Measurements from ENCODE around the gene SURF4.

DNA sequence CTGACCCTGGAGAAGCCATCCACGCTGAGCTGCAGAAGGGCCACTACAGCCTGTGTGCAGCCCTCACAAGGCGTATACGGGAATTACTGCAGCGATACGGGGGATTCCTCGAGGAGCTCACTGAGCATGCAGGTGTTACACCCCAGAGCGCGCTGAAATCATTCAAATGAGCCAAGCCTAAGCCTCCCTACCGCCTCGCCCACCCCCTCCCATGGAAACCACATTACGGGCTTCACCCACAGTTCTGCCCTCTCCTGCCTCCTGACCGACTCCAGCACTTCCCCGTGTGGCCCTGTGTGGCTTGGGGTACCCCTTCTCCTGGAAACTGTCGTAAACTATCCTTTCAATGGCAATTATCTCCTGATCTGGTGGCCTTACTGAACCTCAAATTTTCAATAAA is 53.2 kb downstream of the SURF4 start:
- TF ChIP-seq, protein P1, sequence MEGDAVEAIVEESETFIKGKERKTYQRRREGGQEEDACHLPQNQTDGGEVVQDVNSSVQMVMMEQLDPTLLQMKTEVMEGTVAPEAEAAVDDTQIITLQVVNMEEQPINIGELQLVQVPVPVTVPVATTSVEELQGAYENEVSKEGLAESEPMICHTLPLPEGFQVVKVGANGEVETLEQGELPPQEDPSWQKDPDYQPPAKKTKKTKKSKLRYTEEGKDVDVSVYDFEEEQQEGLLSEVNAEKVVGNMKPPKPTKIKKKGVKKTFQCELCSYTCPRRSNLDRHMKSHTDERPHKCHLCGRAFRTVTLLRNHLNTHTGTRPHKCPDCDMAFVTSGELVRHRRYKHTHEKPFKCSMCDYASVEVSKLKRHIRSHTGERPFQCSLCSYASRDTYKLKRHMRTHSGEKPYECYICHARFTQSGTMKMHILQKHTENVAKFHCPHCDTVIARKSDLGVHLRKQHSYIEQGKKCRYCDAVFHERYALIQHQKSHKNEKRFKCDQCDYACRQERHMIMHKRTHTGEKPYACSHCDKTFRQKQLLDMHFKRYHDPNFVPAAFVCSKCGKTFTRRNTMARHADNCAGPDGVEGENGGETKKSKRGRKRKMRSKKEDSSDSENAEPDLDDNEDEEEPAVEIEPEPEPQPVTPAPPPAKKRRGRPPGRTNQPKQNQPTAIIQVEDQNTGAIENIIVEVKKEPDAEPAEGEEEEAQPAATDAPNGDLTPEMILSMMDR (IDR thresholded peaks at IDR 0.05) = no peak
- no peak for TF ChIP-seq POLR2A (IDR thresholded peaks at IDR 0.05)

All from prostate gland (tissue), 2 donors.